ENCODE results near the gene SERPINB11. TPM values are rescaled to one million over a fixed set of nuclear protein-coding genes. Genes with fewer than 3 reads are reported as not detected.

SERPINB11 gene
- total and polyA plus RNA-seq, 4 donors: not detected

GRCh38 chr18:63683152-63683551 lies 19.6 kb upstream of the SERPINB11 start:
- Histone ChIP-seq H3K9me3 (ENCODE audit: control insufficient read depth, insufficient read depth, low read length) (no peaks in the 10 kb centered on the region), H3K27me3 (ENCODE audit: control insufficient read depth, insufficient read depth, low read length) (no peaks in the 10 kb centered on the region), H3K4me3 (ENCODE audit: low read depth, low read length) (no peak overlapping the region), H3K27ac (ENCODE audit: low read depth, low read length) (no peak overlapping the region), H3K36me3 (ENCODE audit: control insufficient read depth, insufficient read depth, low read length) (no peaks in the 10 kb centered on the region), H3K4me1 (ENCODE audit: control insufficient read depth, insufficient read depth, low read length) (no peaks in the 10 kb centered on the region)
- peak in 2 of 6 donors; percentile 2 to 6 for DNase-seq (ENCODE audit: low read depth in 4 of 6, low spot score in 6 of 6)
- 44% methylated on average over 1 of the region's 2 CpGs for WGBS (ENCODE audit: insufficient coverage)

GRCh38 chr18:63683890-63684289 lies 18.9 kb upstream of the SERPINB11 start:
- DNase-seq (ENCODE audit: low read depth in 4 of 6, low spot score in 6 of 6): no peak
- H3K9me3 ChIP-seq (ENCODE audit: control insufficient read depth, insufficient read depth, low read length): no peaks in the 10 kb centered on the region
- H3K4me3 ChIP-seq (ENCODE audit: low read depth, low read length): no peak overlapping the region
- H3K27ac ChIP-seq (ENCODE audit: low read depth, low read length): no peak overlapping the region
- 84% methylated on average over 3 of the region's 5 CpGs for WGBS (ENCODE audit: insufficient coverage)
- no peaks in the 10 kb centered on the region for H3K27me3 ChIP-seq (ENCODE audit: control insufficient read depth, insufficient read depth, low read length)
- no peaks in the 10 kb centered on the region for H3K4me1 ChIP-seq (ENCODE audit: control insufficient read depth, insufficient read depth, low read length)
- H3K36me3 ChIP-seq (ENCODE audit: control insufficient read depth, insufficient read depth, low read length): no peaks in the 10 kb centered on the region

- Histone ChIP-seq H3K27me3 (ENCODE audit: control insufficient read depth, insufficient read depth, low read length) (no peaks in the 10 kb centered on the region), H3K4me1 (ENCODE audit: control insufficient read depth, insufficient read depth, low read length) (no peaks in the 10 kb centered on the region), H3K36me3 (ENCODE audit: control insufficient read depth, insufficient read depth, low read length) (no peaks in the 10 kb centered on the region), H3K4me3 (ENCODE audit: low read depth, low read length) (no peak overlapping the region), H3K9me3 (ENCODE audit: control insufficient read depth, insufficient read depth, low read length) (no peaks in the 10 kb centered on the region), H3K27ac (ENCODE audit: low read depth, low read length) (no peak overlapping the region)
- 97% methylated on average over 3 of the region's 3 CpGs for WGBS (ENCODE audit: insufficient coverage)
- no peak for DNase-seq (ENCODE audit: low read depth in 4 of 6, low spot score in 6 of 6)
Measured at GRCh38 chr18:63684718-63685117, 18.0 kb upstream of the SERPINB11 start.

- no peak overlapping the region for H3K4me3 ChIP-seq (ENCODE audit: low read depth, low read length)
- H3K36me3 ChIP-seq (ENCODE audit: control insufficient read depth, insufficient read depth, low read length): no peaks in the 10 kb centered on the region
- peaks cover 3% of the 10 kb centered on the region for H3K9me3 ChIP-seq (ENCODE audit: control insufficient read depth, insufficient read depth, low read length)
- WGBS (ENCODE audit: insufficient coverage): no CpG with 5 or more reads among the region's 2 CpGs
- no peaks in the 10 kb centered on the region for H3K27me3 ChIP-seq (ENCODE audit: control insufficient read depth, insufficient read depth, low read length)
- no peaks in the 10 kb centered on the region for H3K4me1 ChIP-seq (ENCODE audit: control insufficient read depth, insufficient read depth, low read length)
- H3K27ac ChIP-seq (ENCODE audit: low read depth, low read length): no peak overlapping the region
- DNase-seq (ENCODE audit: low read depth in 4 of 6, low spot score in 6 of 6): no peak
Measured at GRCh38 chr18:63686871-63687270, 15.9 kb upstream of the SERPINB11 start.

- DNase-seq (ENCODE audit: low read depth in 4 of 6, low spot score in 6 of 6): no peak
- no CpG with 5 or more reads among the region's 2 CpGs for WGBS (ENCODE audit: insufficient coverage)
- Histone ChIP-seq H3K27ac (ENCODE audit: low read depth, low read length) (no peak overlapping the region), H3K4me3 (ENCODE audit: low read depth, low read length) (no peak overlapping the region), H3K27me3 (ENCODE audit: control insufficient read depth, insufficient read depth, low read length) (no peaks in the 10 kb centered on the region), H3K9me3 (ENCODE audit: control insufficient read depth, insufficient read depth, low read length) (peaks cover 3% of the 10 kb centered on the region), H3K36me3 (ENCODE audit: control insufficient read depth, insufficient read depth, low read length) (no peaks in the 10 kb centered on the region), H3K4me1 (ENCODE audit: control insufficient read depth, insufficient read depth, low read length) (no peaks in the 10 kb centered on the region)
Measured at GRCh38 chr18:63689064-63689463, 13.7 kb upstream of the SERPINB11 start.

- H3K27ac ChIP-seq (ENCODE audit: low read depth, low read length): no peak overlapping the region
- H3K27me3 ChIP-seq (ENCODE audit: control insufficient read depth, insufficient read depth, low read length): no peaks in the 10 kb centered on the region
- H3K9me3 ChIP-seq (ENCODE audit: control insufficient read depth, insufficient read depth, low read length): no peaks in the 10 kb centered on the region
- DNase-seq (ENCODE audit: low read depth in 4 of 6, low spot score in 6 of 6): no peak
- H3K4me3 ChIP-seq (ENCODE audit: low read depth, low read length): no peak overlapping the region
- no peaks in the 10 kb centered on the region for H3K4me1 ChIP-seq (ENCODE audit: control insufficient read depth, insufficient read depth, low read length)
- no CpG with 5 or more reads among the region's 3 CpGs for WGBS (ENCODE audit: insufficient coverage)
- no peaks in the 10 kb centered on the region for H3K36me3 ChIP-seq (ENCODE audit: control insufficient read depth, insufficient read depth, low read length)
Measured at GRCh38 chr18:63697097-63697660, 5.6 kb upstream of the SERPINB11 start.

GRCh38 chr18:63700501-63700900 lies 2.3 kb upstream of the SERPINB11 start:
- no CpG with 5 or more reads among the region's 3 CpGs for WGBS (ENCODE audit: insufficient coverage)
- no peak for DNase-seq (ENCODE audit: low read depth in 4 of 6, low spot score in 6 of 6)
- H3K4me3 ChIP-seq (ENCODE audit: low read depth, low read length): no peak overlapping the region
- H3K36me3 ChIP-seq (ENCODE audit: control insufficient read depth, insufficient read depth, low read length): no peaks in the 10 kb centered on the region
- H3K4me1 ChIP-seq (ENCODE audit: control insufficient read depth, insufficient read depth, low read length): no peaks in the 10 kb centered on the region
- H3K9me3 ChIP-seq (ENCODE audit: control insufficient read depth, insufficient read depth, low read length): no peaks in the 10 kb centered on the region
- H3K27ac ChIP-seq (ENCODE audit: low read depth, low read length): no peak overlapping the region
- H3K27me3 ChIP-seq (ENCODE audit: control insufficient read depth, insufficient read depth, low read length): no peaks in the 10 kb centered on the region

GRCh38 chr18:63701952-63702351 lies 808 bp upstream of the SERPINB11 start:
- no peak for DNase-seq (ENCODE audit: low read depth in 4 of 6, low spot score in 6 of 6)
- WGBS (ENCODE audit: insufficient coverage): 93% methylated on average over 3 of the region's 5 CpGs
- Histone ChIP-seq H3K4me1 (ENCODE audit: control insufficient read depth, insufficient read depth, low read length) (no peaks in the 10 kb centered on the region), H3K36me3 (ENCODE audit: control insufficient read depth, insufficient read depth, low read length) (no peaks in the 10 kb centered on the region), H3K27ac (ENCODE audit: low read depth, low read length) (no peak overlapping the region), H3K27me3 (ENCODE audit: control insufficient read depth, insufficient read depth, low read length) (no peaks in the 10 kb centered on the region), H3K4me3 (ENCODE audit: low read depth, low read length) (no peak overlapping the region), H3K9me3 (ENCODE audit: control insufficient read depth, insufficient read depth, low read length) (no peaks in the 10 kb centered on the region)

- Histone ChIP-seq H3K27ac (ENCODE audit: low read depth, low read length) (no peak overlapping the region), H3K27me3 (ENCODE audit: control insufficient read depth, insufficient read depth, low read length) (no peaks in the 10 kb centered on the region), H3K4me3 (ENCODE audit: low read depth, low read length) (no peak overlapping the region), H3K36me3 (ENCODE audit: control insufficient read depth, insufficient read depth, low read length) (no peaks in the 10 kb centered on the region), H3K4me1 (ENCODE audit: control insufficient read depth, insufficient read depth, low read length) (no peaks in the 10 kb centered on the region), H3K9me3 (ENCODE audit: control insufficient read depth, insufficient read depth, low read length) (no peaks in the 10 kb centered on the region)
- DNase-seq (ENCODE audit: low read depth in 4 of 6, low spot score in 6 of 6): no peak
- no CpG with 5 or more reads among the region's 2 CpGs for WGBS (ENCODE audit: insufficient coverage)
Measured at GRCh38 chr18:63705401-63705800, 2.6 kb downstream of the SERPINB11 start.

GRCh38 chr18:63707816-63708215 lies 5.1 kb downstream of the SERPINB11 start:
- H3K27ac ChIP-seq (ENCODE audit: low read depth, low read length): no peak overlapping the region
- 83% methylated on average over 1 of the region's 1 CpG for WGBS (ENCODE audit: insufficient coverage)
- H3K4me1 ChIP-seq (ENCODE audit: control insufficient read depth, insufficient read depth, low read length): no peaks in the 10 kb centered on the region
- H3K36me3 ChIP-seq (ENCODE audit: control insufficient read depth, insufficient read depth, low read length): no peaks in the 10 kb centered on the region
- no peak overlapping the region for H3K4me3 ChIP-seq (ENCODE audit: low read depth, low read length)
- H3K27me3 ChIP-seq (ENCODE audit: control insufficient read depth, insufficient read depth, low read length): no peaks in the 10 kb centered on the region
- H3K9me3 ChIP-seq (ENCODE audit: control insufficient read depth, insufficient read depth, low read length): no peaks in the 10 kb centered on the region
- DNase-seq (ENCODE audit: low read depth in 4 of 6, low spot score in 6 of 6): no peak

Measured in spinal cord (tissue), 10 donors.